T-cell (primary cell): Measurements from ENCODE around the gene EML6. TPM values are rescaled to one million over a fixed set of nuclear protein-coding genes. Genes with fewer than 3 reads are reported as not detected.
A peak's percentile ranks its signal among the peaks of the same experiment; 100 is the strongest.

Source experiments
- ATAC-seq, 4 experiments: fragments of 200-7000 bp in 3 of 4; fragments of 150-1000 bp in 1 of 4; cut with Tn5 transposase; replicated peaks in 1 of 4; 1 replicate in 3 of 4; 2 replicates in 1 of 4; pipeline ENCODE4 v1.10.0; 2021; ENCODE audit warnings: moderate library complexity in 3 of 4, mild to moderate bottlenecking in 2 of 4, moderate number of reproducible peaks in 1 of 4
- CTCF ChIA-PET, 2 donors: fragments of 300-600 bp; sonication (Branson Sonifier 250); formaldehyde crosslinking; loops; one replicate each; lab custom pipeline; 2022; ENCODE audit warnings: antibody characterized with exemption in 2 of 2; lab: Charles Lee
- POLR2A ChIA-PET, 2 donors: fragments of 300-600 bp; sonication (Branson Sonifier 250); formaldehyde crosslinking; loops; one replicate each; lab custom pipeline; 2022; ENCODE audit warnings: antibody characterized with exemption in 2 of 2; lab: Charles Lee
- DNase-seq, 35 experiments: peaks; one replicate each; pipeline versions ENCODE4 v3.0.0 to v3.0.0-alpha.2; 2013 to 2023
- H3K27ac ChIP-seq: one replicate; pipeline ENCODE4 v1.5.1; 2013; ENCODE audit warnings: low read length
- H3K27me3 ChIP-seq, 2 experiments: replicated peaks in 1 of 2; 1 replicate in 1 of 2; 2 replicates in 1 of 2; pipeline versions ENCODE4 v1.6.1 to v1.7.0; 2013; ENCODE audit warnings: low read length in 1 of 2, mixed read lengths in 1 of 2; ENCODE audit not compliant: control insufficient read depth in 2 of 2, insufficient read depth in 2 of 2; ENCODE audit errors: extremely low read depth in 1 of 2
- H3K36me3 ChIP-seq, 2 donors: 1 replicate in 1 of 2; 2 replicates in 1 of 2; pipeline versions ENCODE4 v1.6.1 to v1.7.0; 2013; ENCODE audit warnings: low read length in 1 of 2; ENCODE audit not compliant: control insufficient read depth in 2 of 2, insufficient read depth in 1 of 2; ENCODE audit errors: extremely low read depth in 1 of 2
- H3K4me1 ChIP-seq, 2 experiments: 1 replicate in 1 of 2; 2 replicates in 1 of 2; pipeline versions ENCODE4 v1.6.1 to v1.7.0; 2013; ENCODE audit warnings: low read length in 2 of 2, mixed read lengths in 1 of 2; ENCODE audit not compliant: insufficient read depth in 2 of 2, control insufficient read depth in 1 of 2; ENCODE audit errors: extremely low read depth in 1 of 2
- H3K4me3 ChIP-seq, 2 donors: 1 replicate in 1 of 2; 2 replicates in 1 of 2; pipeline versions ENCODE4 v1.5.1 to v1.7.0; 2013; ENCODE audit warnings: mild to moderate bottlenecking in 2 of 2, low read length in 1 of 2, moderate library complexity in 1 of 2; ENCODE audit not compliant: control insufficient read depth in 1 of 2; ENCODE audit errors: extremely low read depth in 1 of 2
- H3K9me3 ChIP-seq: 2 replicates; pipeline ENCODE4 v1.7.0; 2013
- H3K27ac Mint-ChIP-seq, 2 donors: one replicate each; pipeline ENCODE4 v1.8.0; 2020 to 2021; ENCODE audit warnings: mild to moderate bottlenecking in 2 of 2, mixed read lengths in 2 of 2
- H3K27me3 Mint-ChIP-seq, 2 donors: one replicate each; pipeline ENCODE4 v1.8.0; 2021 to 2022; ENCODE audit warnings: mixed read lengths in 2 of 2
- H3K36me3 Mint-ChIP-seq: one replicate; pipeline ENCODE4 v1.8.0; 2021; ENCODE audit warnings: mixed read lengths
- H3K4me1 Mint-ChIP-seq, 3 donors: one replicate each; pipeline ENCODE4 v1.8.0; 2020 to 2022; ENCODE audit warnings: mixed read lengths in 3 of 3, mild to moderate bottlenecking in 1 of 3
- H3K4me3 Mint-ChIP-seq, 3 donors: one replicate each; pipeline ENCODE4 v1.8.0; 2020 to 2022; ENCODE audit warnings: mild to moderate bottlenecking in 3 of 3, mixed read lengths in 3 of 3, moderate library complexity in 3 of 3
- H3K9me3 Mint-ChIP-seq, 3 donors: one replicate each; pipeline ENCODE4 v1.8.0; 2020 to 2022; ENCODE audit warnings: mixed read lengths in 3 of 3
- WGBS: methylation state at CpG from one replicate; pipeline ENCODE4 v1.1.5; 2013; ENCODE audit warnings: missing lambda C conversion rate; ENCODE audit not compliant: insufficient coverage; 5-methylcytosine and 5-hydroxymethylcytosine counted together
- total RNA-seq, 35 experiments: library from RNA in 6 of 35; stranded (reverse) in 6 of 35; fragments of 120-200 nt in 1 of 35; gene quantifications; one replicate each; pipeline versions ENCODE4 v1.2.1 to v1.2.4 and lab custom pipeline; 2013 to 2026

The EML6 gene
- total RNA-seq, 5 donors from 2014 or later (not counting 1 experiment from before 2014, with no cell fraction given) = 1.3 to 2.6 (median 1.8) TPM

GRCh38 chr2:54955358-54956110 is 232.1 kb downstream of the EML6 start:
- ChIA-PET CTCF (interaction anchor here in 1 of 2 donors (0.6 kb wide), 1 partner anchor 98 kb away, joined by 3 read pairs; no protein-coding TSS in a partner anchor), POLR2A (interaction anchor here in 1 of 2 donors (0.5 to 0.9 kb wide), 2 partner anchors 17 to 23 kb away, joined by 3 to 5 read pairs; no protein-coding TSS in a partner anchor)
- Histone ChIP-seq H3K4me1 (no peaks in the 10 kb centered on the region), H3K9me3 (no peaks in the 10 kb centered on the region), H3K4me3 (no peak overlapping the region), H3K27ac (no peak overlapping the region), H3K27me3 (no peaks in the 10 kb centered on the region), H3K36me3 (no peaks in the 10 kb centered on the region)
- H3K27me3 Mint-ChIP-seq = no peaks in the 10 kb centered on the region
- H3K27ac Mint-ChIP-seq = no peak overlapping the region
- H3K36me3 Mint-ChIP-seq = no peaks in the 10 kb centered on the region
- H3K4me1 Mint-ChIP-seq = no peaks in the 10 kb centered on the region
- H3K4me3 Mint-ChIP-seq = no peak overlapping the region
- peak in 1 of 35 experiments; percentile 2 for DNase-seq
- no CpG with 5 or more reads among the region's 9 CpGs for WGBS
- ATAC-seq = no peak
- no peaks in the 10 kb centered on the region for H3K9me3 Mint-ChIP-seq

- no peaks in the 10 kb centered on the region for H3K9me3 Mint-ChIP-seq
- Histone ChIP-seq H3K27ac (no peak overlapping the region), H3K27me3 (no peaks in the 10 kb centered on the region), H3K36me3 (no peaks in the 10 kb centered on the region), H3K4me3 (no peak overlapping the region), H3K4me1 (no peaks in the 10 kb centered on the region), H3K9me3 (no peaks in the 10 kb centered on the region)
- WGBS = 100% methylated on average over 1 of the region's 2 CpGs
- ChIA-PET POLR2A (interaction anchor here in 1 of 2 donors (0.9 kb wide), 1 partner anchor 17 kb away, joined by 3 read pairs; no protein-coding TSS in a partner anchor), CTCF (interaction anchor here in 1 of 2 donors (0.6 kb wide), 1 partner anchor 98 kb away, joined by 3 read pairs; no protein-coding TSS in a partner anchor)
- no peaks in the 10 kb centered on the region for H3K27me3 Mint-ChIP-seq
- ATAC-seq (no peak), DNase-seq (no peak)
- no peaks in the 10 kb centered on the region for H3K4me1 Mint-ChIP-seq
- H3K27ac Mint-ChIP-seq = no peak overlapping the region
- H3K4me3 Mint-ChIP-seq = no peak overlapping the region
- no peaks in the 10 kb centered on the region for H3K36me3 Mint-ChIP-seq
Observed at GRCh38 chr2:54956111-54956627, 232.7 kb downstream of the EML6 start.

GRCh38 chr2:54957321-54957999 is 234.0 kb downstream of the EML6 start:
- no peak overlapping the region for H3K27ac ChIP-seq
- no peaks in the 10 kb centered on the region for H3K9me3 Mint-ChIP-seq
- no peak for DNase-seq
- 92% methylated on average over 15 of the region's 18 CpGs for WGBS
- H3K27ac Mint-ChIP-seq = no peak overlapping the region
- no peak overlapping the region for H3K4me3 ChIP-seq
- H3K4me1 ChIP-seq = no peaks in the 10 kb centered on the region
- no peaks in the 10 kb centered on the region for H3K36me3 ChIP-seq
- no peaks in the 10 kb centered on the region for H3K36me3 Mint-ChIP-seq
- no peaks in the 10 kb centered on the region for H3K4me1 Mint-ChIP-seq
- ChIA-PET POLR2A (interaction anchor here (0.5 to 0.7 kb wide), 4 partner anchors 133 to 675 kb away, joined by 3 to 6 read pairs (median 6); no protein-coding TSS in a partner anchor), CTCF (interaction anchor here in 1 of 2 donors (0.7 kb wide), 1 partner anchor 57 kb away, joined by 10 read pairs; no protein-coding TSS in a partner anchor)
- no peak overlapping the region for H3K4me3 Mint-ChIP-seq
- H3K27me3 ChIP-seq = no peaks in the 10 kb centered on the region
- H3K9me3 ChIP-seq = no peaks in the 10 kb centered on the region
- H3K27me3 Mint-ChIP-seq = no peaks in the 10 kb centered on the region
- no peak for ATAC-seq

- Histone ChIP-seq H3K9me3 (no peaks in the 10 kb centered on the region), H3K4me1 (no peaks in the 10 kb centered on the region), H3K27ac (no peak overlapping the region), H3K4me3 (no peak overlapping the region), H3K27me3 (no peaks in the 10 kb centered on the region), H3K36me3 (no peaks in the 10 kb centered on the region)
- no peak overlapping the region for H3K4me3 Mint-ChIP-seq
- H3K27me3 Mint-ChIP-seq = no peaks in the 10 kb centered on the region
- DNase-seq = no peak
- ATAC-seq = no peak
- ChIA-PET CTCF (no interaction called here), POLR2A (no interaction called here)
- H3K36me3 Mint-ChIP-seq = no peaks in the 10 kb centered on the region
- no peaks in the 10 kb centered on the region for H3K9me3 Mint-ChIP-seq
- WGBS = 75% methylated on average over 9 of the region's 14 CpGs
- H3K27ac Mint-ChIP-seq = no peak overlapping the region
- peaks cover 0 to 6% (median 2%) of the 10 kb centered on the region in 3 donors for H3K4me1 Mint-ChIP-seq
Observed at GRCh38 chr2:54958717-54959371, 235.4 kb downstream of the EML6 start.

- H3K27ac Mint-ChIP-seq = no peak overlapping the region
Observed at GRCh38 chr2:54960164-54960563, 236.7 kb downstream of the EML6 start.

More at GRCh38 chr2:54960164-54960563, 236.7 kb downstream of the EML6 start:
- Histone ChIP-seq H3K36me3 (no peaks in the 10 kb centered on the region), H3K27ac (no peak overlapping the region), H3K4me3 (no peak overlapping the region), H3K9me3 (no peaks in the 10 kb centered on the region), H3K4me1 (peaks cover 2 to 7% of the 10 kb centered on the region in 2 experiments), H3K27me3 (no peaks in the 10 kb centered on the region)
- H3K4me1 Mint-ChIP-seq = peaks cover 9 to 19% (median 16%) of the 10 kb centered on the region in 3 donors
- POLR2A ChIA-PET = interaction anchor here in 1 of 2 donors (0.8 kb wide), 1 partner anchor 90 kb away, joined by 3 read pairs; the partner anchor contains the start of gene RTN4
- CTCF ChIA-PET = no interaction called here
- no peak overlapping the region for H3K4me3 Mint-ChIP-seq
- DNase-seq (no peak), ATAC-seq (no peak)
- no peaks in the 10 kb centered on the region for H3K36me3 Mint-ChIP-seq
- 98% methylated on average over 7 of the region's 7 CpGs for WGBS
- H3K9me3 Mint-ChIP-seq = no peaks in the 10 kb centered on the region
- H3K27me3 Mint-ChIP-seq = no peaks in the 10 kb centered on the region
